Measurements from ENCODE around the gene KIF21B.

Gene KIF21B

DNA sequence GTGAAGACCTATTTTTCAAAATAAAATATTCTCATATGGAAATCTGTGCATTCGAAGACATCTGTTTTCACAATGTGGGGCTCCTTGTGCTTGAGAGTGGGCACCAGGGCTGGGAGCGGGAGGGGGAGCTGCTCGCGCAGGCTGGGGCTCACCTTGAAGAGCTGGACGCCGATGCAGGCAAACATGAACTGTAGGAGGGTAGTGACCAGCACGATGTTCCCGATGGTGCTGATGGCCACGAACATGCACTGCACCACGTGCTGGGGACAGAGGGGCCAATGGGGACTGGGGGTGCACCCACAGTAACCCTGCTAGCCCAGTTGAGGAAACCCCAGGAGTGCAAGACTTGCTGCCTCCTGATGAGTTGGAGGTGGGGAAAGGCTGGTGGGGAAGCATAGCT is 42.2 kb upstream of the KIF21B start:
- Histone ChIP-seq H3K4me3 (ENCODE audit: low read length, poor library complexity, severe bottlenecking) (no peak overlapping the region), H3K9me3 (ENCODE audit: insufficient read depth, low read depth, low read length) (no peaks in the 10 kb centered on the region), H3K4me2 (ENCODE audit: low read depth, low read length, poor library complexity, severe bottlenecking) (no peak overlapping the region), H3K9me2 (replicated peaks; ENCODE audit: low read depth, low read length) (no peaks in the 10 kb centered on the region), H3K36me3 (ENCODE audit: insufficient read depth, low read length) (no peaks in the 10 kb centered on the region), H4K20me1 (ENCODE audit: insufficient read depth, low read length, poor library complexity, severe bottlenecking) (no peaks in the 10 kb centered on the region), H2AFZ (ENCODE audit: low read length) (no peak overlapping the region), H3K9ac (ENCODE audit: low read depth, low read length, poor library complexity, severe bottlenecking) (no peak overlapping the region), H3K79me2 (ENCODE audit: insufficient read depth, low read length) (no peaks in the 10 kb centered on the region), H3K4me1 (ENCODE audit: insufficient read depth, low read length, poor library complexity, severe bottlenecking) (peaks cover 1% of the 10 kb centered on the region), H3F3A (ENCODE audit: low read depth) (no peaks in the 10 kb centered on the region), H3K27me3 (ENCODE audit: insufficient read depth, low read length, poor library complexity, severe bottlenecking) (no peaks in the 10 kb centered on the region)
- no peak for TF ChIP-seq EZH2phosphoT487 (IDR thresholded peaks at IDR 0.05; ENCODE audit: borderline replicate concordance)
- TF ChIP-seq, protein P1, sequence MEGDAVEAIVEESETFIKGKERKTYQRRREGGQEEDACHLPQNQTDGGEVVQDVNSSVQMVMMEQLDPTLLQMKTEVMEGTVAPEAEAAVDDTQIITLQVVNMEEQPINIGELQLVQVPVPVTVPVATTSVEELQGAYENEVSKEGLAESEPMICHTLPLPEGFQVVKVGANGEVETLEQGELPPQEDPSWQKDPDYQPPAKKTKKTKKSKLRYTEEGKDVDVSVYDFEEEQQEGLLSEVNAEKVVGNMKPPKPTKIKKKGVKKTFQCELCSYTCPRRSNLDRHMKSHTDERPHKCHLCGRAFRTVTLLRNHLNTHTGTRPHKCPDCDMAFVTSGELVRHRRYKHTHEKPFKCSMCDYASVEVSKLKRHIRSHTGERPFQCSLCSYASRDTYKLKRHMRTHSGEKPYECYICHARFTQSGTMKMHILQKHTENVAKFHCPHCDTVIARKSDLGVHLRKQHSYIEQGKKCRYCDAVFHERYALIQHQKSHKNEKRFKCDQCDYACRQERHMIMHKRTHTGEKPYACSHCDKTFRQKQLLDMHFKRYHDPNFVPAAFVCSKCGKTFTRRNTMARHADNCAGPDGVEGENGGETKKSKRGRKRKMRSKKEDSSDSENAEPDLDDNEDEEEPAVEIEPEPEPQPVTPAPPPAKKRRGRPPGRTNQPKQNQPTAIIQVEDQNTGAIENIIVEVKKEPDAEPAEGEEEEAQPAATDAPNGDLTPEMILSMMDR (conservative IDR thresholded peaks at IDR 0.05; ENCODE audit: low read length), result no peak

DNA sequence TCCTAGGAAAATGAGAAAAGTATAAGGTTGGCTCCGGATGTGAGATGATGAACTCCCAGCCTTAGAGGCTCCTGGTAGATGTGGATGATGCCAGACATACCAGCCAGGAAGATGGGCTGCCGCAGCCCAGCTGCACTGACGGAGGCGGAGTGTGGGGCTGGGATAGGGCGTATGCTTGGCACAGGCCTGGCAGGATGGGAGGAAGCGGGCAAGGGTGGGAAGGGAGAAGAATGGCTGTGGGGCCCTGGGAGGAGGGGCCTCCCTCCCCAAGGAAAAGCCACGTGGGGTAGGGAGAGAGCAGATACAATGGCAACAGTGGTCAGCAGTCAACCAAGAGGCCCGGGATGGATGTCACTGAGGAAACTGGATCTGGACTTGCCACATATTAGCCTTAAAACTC is 41.3 kb upstream of the KIF21B start:
- no peaks in the 10 kb centered on the region for H4K20me1 ChIP-seq (ENCODE audit: insufficient read depth, low read length, poor library complexity, severe bottlenecking)
- no peaks in the 10 kb centered on the region for H3K4me1 ChIP-seq (ENCODE audit: insufficient read depth, low read length, poor library complexity, severe bottlenecking)
- H2AFZ ChIP-seq (ENCODE audit: low read length), result no peak overlapping the region
- no peak for TF ChIP-seq EZH2phosphoT487 (IDR thresholded peaks at IDR 0.05; ENCODE audit: borderline replicate concordance)
- TF ChIP-seq, protein P1 (conservative IDR thresholded peaks at IDR 0.05; ENCODE audit: low read length), result no peak
- H3K36me3 ChIP-seq (ENCODE audit: insufficient read depth, low read length), result no peaks in the 10 kb centered on the region
- no peak overlapping the region for H3K4me2 ChIP-seq (ENCODE audit: low read depth, low read length, poor library complexity, severe bottlenecking)
- H3F3A ChIP-seq (ENCODE audit: low read depth), result no peaks in the 10 kb centered on the region
- no peak overlapping the region for H3K4me3 ChIP-seq (ENCODE audit: low read length, poor library complexity, severe bottlenecking)
- H3K9me2 ChIP-seq (replicated peaks; ENCODE audit: low read depth, low read length), result no peaks in the 10 kb centered on the region
- no peaks in the 10 kb centered on the region for H3K79me2 ChIP-seq (ENCODE audit: insufficient read depth, low read length)
- no peaks in the 10 kb centered on the region for H3K9me3 ChIP-seq (ENCODE audit: insufficient read depth, low read depth, low read length)
- no peaks in the 10 kb centered on the region for H3K27me3 ChIP-seq (ENCODE audit: insufficient read depth, low read length, poor library complexity, severe bottlenecking)
- no peak overlapping the region for H3K9ac ChIP-seq (ENCODE audit: low read depth, low read length, poor library complexity, severe bottlenecking)

DNA sequence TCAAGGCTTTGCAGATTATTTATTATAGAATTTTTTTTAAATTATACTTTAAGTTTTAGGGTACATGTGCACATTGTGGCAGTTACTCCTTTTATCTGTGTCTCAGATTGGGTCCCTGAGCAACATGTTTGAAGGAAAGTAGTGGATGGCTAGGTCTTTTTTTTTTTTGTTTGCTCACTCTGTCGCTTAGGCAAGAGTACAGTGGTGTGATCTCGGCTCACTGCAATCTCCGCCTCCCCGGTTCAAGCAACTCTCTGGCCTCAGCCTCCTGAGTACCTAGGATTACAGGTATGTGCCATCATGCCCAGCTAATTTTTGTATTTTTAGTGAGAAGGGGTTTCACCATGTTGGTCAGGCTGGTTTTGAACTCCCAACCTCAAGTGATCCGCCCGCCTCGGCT is 39.6 kb upstream of the KIF21B start:
- H3K9ac ChIP-seq (ENCODE audit: low read depth, low read length, poor library complexity, severe bottlenecking), result no peak overlapping the region
- no peaks in the 10 kb centered on the region for H3K27me3 ChIP-seq (ENCODE audit: insufficient read depth, low read length, poor library complexity, severe bottlenecking)
- H3K79me2 ChIP-seq (ENCODE audit: insufficient read depth, low read length), result no peaks in the 10 kb centered on the region
- no peak overlapping the region for H3K4me2 ChIP-seq (ENCODE audit: low read depth, low read length, poor library complexity, severe bottlenecking)
- H3K9me2 ChIP-seq (replicated peaks; ENCODE audit: low read depth, low read length), result no peaks in the 10 kb centered on the region
- H3K4me1 ChIP-seq (ENCODE audit: insufficient read depth, low read length, poor library complexity, severe bottlenecking), result no peaks in the 10 kb centered on the region
- no peaks in the 10 kb centered on the region for H4K20me1 ChIP-seq (ENCODE audit: insufficient read depth, low read length, poor library complexity, severe bottlenecking)
- no peak overlapping the region for H3K4me3 ChIP-seq (ENCODE audit: low read length, poor library complexity, severe bottlenecking)
- no peak overlapping the region for H2AFZ ChIP-seq (ENCODE audit: low read length)
- H3F3A ChIP-seq (ENCODE audit: low read depth), result no peaks in the 10 kb centered on the region
- no peak for TF ChIP-seq EZH2phosphoT487 (IDR thresholded peaks at IDR 0.05; ENCODE audit: borderline replicate concordance)
- TF ChIP-seq, protein P1 (conservative IDR thresholded peaks at IDR 0.05; ENCODE audit: low read length), result no peak
- no peaks in the 10 kb centered on the region for H3K9me3 ChIP-seq (ENCODE audit: insufficient read depth, low read depth, low read length)
- no peaks in the 10 kb centered on the region for H3K36me3 ChIP-seq (ENCODE audit: insufficient read depth, low read length)
